GM19328 (cell line): Measurements from ENCODE around the gene RIMS4.
"Not testable (repeated sequence)": the region's sequence is repeated elsewhere in the genome, so short reads cannot be mapped to it uniquely, and the experiment has no call there.

ENCODE experiments used
- ATAC-seq: cut with Tn5 transposase; IDR thresholded peaks from one replicate; pipeline ENCODE4 v1.9.1; 2021; ENCODE audit warnings: mild to moderate bottlenecking, moderate library complexity; ENCODE audit not compliant: unreplicated experiment

Gene RIMS4

DNA sequence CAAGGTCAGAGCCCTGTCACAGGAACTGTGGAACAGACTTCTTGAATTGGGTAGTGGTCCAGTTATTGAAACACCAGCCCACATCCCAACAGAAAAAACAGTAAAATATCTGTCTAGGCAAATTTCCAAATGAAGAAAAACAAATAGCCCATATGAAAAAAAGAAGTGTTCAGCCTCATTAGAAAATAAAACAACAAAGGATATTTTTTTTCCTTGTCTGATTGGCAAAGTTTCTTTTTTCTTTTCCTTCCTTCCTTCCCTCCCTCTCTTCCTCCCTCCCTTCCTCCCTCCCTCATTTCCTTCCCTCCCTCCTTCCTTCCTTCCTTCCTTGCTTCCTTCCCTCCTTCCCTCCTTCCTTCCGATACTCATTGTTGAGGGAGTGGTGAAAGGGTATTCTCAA, 20.6 kb upstream of the RIMS4 start:
- ATAC-seq: no peak

DNA sequence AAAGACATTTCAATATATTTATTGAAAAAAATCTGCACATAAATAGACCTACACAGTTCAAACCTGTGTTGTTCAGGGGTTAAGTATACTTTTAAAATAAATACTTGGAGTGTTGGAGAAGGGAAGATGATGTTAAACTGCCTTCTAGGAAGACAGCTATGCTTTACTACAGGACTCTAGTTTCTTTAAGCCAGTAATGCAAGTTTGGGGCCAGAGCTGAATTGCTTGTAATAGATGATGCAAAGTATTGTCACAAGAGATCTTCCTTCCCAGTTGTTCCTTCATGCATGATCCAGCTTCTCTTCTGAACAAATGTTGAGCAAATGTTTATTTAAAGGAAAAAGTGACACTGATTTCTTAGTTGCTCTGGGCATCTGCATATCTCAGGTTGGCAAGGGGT, 20.2 kb upstream of the RIMS4 start:
- no peak for ATAC-seq

DNA sequence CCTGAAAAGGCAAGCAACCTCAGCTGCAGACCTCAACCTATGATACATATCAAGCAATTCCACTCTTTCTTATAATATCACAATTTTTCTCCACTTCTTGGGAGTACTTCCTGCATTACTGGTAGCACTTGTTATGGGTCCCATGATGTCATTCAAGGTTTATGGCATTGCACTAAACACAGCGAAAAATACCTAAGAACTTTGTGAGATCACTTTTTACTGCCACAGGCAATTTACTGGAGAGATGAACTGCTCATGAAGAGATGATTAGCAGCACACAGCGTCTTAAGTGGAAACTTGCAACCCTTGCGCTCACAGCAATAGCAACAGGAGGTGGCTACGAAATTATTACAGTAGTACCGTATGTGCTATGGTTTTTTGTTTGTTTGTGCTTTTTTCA, 19.3 kb upstream of the RIMS4 start:
- ATAC-seq: no peak

DNA sequence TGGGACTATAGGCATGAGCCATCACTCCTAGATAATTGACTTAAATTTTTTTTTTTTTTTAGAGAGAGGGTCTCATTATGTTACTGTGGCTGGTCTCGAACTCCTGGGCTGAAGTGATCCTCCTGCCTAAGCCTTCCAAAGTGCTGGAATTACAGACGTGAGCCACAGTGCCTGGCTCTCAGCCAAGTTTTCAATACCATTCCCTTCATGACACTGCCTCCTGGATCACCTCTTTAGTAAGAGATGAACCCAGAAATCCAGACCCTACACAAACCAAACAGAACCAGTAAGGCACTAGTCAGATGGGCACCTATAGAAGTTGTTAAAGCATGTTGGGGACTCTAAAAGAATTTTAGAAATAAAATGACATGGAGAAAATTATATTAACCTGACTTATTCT, 18.3 kb upstream of the RIMS4 start:
- no peak for ATAC-seq

DNA sequence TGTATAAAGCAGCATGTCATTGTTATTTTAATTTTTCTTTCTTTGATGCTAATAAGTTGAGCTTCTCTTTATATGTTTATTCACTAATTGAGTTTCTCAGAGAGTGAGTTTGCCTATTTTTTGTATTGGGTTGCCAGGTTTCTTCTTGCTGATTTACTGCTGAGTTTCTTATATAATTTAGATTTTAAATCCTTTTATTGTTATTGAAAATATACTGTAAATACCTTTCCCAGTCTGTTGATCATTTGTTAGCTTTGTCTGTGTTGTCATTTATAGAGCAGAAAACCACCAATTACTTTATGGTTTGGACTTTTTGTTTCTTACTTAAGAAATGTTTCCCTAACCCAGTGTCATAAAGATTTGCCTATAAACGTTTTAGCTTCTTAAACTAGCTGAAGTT, 17.1 kb upstream of the RIMS4 start:
- ATAC-seq: no peak

DNA sequence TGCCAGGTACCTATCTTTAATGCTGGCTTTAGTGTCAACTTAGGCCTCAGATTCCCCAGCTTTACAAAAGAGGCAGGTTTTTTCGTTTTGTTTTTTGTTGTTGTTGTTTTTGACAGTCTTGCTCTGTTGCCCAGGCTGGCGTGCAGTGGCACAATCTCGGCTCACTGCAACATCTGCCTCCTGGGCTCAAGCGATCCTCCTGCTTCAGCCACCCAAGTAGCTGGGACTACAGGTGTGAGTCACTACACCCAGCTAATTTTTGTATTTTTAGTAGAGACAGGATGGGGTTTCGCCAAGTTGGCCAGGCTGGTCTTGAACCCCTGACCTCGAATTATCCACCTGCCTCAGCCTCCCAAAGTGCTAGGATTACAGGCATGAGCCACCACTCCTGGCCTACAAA, 11.2 kb upstream of the RIMS4 start:
- ATAC-seq: not testable (repeated sequence)

DNA sequence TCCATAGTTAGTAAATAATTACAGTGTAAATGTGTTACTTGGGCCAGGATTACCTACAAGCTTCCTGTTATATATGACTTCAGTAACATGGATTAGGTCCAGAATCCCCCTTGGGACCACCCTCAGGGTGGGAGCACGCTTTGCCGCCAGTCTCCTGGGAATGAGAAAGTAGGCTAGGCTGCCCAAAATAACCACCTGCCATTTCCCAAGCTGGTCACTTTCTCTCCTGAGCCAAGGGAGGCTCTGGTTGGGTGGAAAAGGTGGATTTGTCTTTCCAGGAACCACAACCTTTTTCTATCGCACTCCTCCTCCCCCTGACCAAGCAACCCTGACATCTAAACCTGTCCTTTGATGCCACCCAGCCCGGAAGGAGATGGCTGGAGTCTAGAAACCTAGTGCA, 9.6 kb upstream of the RIMS4 start:
- ATAC-seq: no peak

DNA sequence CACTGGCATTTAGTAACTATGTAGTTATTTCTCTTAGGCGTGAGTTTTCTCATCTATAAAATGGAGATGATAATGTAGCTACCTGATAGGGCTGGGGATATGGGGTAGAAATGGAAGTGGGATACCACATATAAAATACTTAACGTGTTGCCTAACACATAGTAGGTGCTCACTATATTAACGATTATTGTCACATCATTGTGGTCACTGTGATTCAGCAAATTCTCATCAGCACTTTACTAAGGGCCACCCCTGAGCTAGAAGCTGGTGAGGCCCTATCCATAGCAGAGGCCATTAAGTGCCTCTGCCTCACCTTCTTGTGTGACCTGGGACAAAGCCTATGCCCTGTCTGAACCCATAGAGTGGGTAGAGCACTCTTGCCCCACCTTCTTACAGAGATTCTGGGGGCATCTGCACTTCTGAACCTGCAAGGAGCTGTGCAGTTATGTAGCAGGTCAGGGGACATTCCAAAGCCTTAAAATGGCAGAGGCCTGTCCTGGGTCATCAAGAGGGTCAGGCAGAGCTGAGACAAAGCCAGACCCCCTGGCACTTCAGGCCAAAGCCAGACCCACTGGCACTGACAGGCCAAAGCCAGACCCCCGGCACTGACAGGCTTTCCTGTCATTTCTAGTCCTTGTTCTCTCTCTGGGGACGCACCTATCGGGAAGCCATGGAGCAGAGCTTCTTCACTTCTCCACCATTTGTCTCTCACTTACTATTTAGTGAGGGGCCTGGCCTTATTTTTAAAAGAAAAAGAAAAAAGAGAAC, 7.0 kb upstream of the RIMS4 start:
- no peak for ATAC-seq

DNA sequence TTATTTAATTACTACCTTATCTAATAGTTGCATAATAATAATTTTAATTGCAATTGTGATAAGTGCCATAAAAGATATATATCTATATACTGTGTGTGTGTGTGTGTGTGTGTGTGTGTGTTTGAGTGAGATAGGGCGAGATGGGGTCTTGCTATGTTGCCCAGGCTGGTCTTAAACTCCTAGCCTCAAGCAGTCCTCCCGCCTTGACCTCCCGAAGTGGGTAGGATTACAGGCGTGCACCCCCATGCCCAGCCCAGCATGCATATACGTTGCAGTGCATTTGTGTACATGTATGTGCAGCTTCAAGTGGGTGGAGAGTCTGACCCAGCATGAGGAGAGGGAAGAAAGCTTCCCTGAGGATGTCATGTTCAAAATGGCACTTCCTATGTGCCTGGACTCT, 4.6 kb upstream of the RIMS4 start:
- no peak for ATAC-seq

DNA sequence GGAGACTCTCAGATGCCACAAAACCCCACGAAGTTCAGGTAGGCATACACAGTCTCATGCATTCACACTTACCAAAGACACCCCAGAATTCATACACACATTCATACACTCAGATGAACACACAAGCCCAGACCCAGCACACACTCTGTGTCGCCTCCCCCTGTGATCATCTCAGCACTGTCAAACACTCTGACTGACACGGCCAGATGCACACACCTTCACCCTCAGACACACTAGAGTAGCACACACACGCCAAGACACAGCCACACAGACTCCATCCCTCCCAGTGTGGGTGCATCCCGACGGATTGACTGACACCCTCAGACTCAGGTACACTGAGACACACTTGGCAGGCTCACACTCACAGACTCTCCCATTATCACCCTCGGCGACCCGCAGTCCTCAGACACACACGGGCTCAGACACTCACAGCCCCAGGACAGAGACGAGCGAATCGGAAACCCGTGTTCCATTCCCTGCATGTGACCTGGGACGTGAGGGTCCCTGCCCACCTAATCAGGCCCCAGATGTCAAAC, 872 bp upstream of the RIMS4 start:
- no peak for ATAC-seq

DNA sequence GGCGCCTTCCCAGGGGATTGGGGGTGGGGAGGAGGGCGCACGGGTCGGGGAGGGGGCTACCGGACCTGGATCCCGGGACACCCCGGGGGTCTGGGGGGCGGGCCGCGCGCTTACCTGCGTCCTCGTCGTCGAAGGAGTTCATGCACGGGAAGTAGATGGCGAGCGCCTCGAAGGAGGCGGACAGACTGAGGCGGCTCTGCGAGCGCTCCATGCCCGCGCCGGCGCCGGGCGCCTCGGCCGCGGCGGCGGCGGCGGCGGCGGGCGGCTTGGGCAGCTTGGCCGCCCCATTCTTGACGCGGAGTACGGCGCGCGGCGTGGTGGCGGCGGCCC, 320 bp downstream of the RIMS4 start:
- no peak for ATAC-seq

DNA sequence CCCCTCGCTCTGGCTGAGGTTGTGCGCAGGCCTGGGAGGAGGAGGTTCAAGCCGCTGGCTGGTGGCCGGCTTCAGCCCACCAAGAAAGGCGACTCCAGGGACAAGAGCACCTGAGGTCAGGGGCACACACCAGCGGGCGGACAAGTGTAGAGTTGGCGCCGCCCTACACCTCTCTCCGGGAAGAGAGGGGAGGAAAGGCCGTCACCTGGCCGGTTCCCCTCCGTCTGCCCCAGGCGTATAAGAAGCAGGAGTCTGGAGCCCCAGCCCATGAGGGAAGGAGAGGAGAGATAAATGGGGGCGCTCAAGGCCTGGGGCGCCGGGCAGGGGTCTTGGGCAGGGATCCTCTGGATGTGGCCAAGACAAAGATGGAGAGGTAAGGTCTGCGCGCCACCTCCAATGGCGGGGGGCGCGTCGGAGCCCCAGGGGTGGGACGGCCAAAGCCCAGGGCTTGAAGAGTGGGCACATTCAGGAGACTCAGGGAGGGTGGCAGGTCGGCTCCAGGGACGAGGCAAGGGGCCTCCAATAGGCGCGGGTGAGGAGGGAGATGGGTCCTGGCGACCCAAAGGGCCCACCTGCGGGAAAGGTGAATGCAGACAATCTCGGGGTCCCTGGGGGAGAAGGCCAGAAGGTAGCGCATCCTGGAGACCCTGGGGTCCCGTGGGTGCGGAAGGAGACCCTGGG, 826 bp downstream of the RIMS4 start:
- ATAC-seq: no peak

DNA sequence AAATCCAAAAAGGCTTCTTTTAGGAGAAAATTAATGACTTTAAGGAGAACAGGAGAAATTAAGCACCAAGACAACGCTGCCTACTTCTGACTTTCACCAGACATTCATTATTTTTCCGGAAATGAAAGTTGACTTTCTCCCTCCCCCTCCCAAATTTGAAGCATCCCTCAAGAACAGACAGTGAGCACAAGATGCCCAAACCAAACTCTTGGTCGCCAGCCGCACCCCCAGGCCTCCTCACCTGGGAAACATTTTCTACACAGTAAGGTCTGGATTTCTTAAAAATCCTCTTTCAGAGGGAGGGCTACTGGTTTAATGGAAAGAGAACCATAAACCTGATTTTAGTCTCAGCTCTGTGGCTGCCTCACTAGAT, 2.7 kb downstream of the RIMS4 start:
- no peak for ATAC-seq

DNA sequence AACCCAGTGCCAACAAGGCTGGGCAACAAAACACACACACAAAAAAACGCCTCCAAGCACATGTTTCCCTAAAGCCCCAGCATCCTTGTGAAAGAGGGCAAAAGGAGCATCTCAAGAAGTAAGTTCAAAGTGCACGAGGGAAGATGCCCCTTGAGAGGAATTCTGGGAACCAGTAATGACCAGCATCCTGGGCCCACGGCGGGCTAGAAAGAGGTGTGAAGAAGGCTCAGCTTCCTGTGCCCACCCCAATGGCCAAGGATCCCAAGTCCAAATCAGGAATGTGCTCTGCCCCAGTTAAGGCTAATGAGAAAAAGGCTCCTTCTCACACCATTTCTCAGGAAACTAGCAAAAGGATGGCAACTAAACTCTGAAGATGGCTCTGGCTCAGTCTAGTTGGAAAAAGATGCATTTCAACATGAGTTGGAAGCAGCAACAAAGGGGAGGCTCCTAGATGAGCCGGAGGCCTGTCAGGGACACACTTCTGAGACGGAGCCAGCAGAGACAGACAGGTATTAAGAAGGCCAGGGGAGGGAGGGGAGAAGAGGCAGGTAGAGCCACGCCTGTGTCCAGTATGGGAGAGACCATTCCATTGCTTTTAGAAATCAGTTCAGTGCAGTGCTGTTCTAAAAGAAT, 3.2 kb downstream of the RIMS4 start:
- ATAC-seq: no peak

DNA sequence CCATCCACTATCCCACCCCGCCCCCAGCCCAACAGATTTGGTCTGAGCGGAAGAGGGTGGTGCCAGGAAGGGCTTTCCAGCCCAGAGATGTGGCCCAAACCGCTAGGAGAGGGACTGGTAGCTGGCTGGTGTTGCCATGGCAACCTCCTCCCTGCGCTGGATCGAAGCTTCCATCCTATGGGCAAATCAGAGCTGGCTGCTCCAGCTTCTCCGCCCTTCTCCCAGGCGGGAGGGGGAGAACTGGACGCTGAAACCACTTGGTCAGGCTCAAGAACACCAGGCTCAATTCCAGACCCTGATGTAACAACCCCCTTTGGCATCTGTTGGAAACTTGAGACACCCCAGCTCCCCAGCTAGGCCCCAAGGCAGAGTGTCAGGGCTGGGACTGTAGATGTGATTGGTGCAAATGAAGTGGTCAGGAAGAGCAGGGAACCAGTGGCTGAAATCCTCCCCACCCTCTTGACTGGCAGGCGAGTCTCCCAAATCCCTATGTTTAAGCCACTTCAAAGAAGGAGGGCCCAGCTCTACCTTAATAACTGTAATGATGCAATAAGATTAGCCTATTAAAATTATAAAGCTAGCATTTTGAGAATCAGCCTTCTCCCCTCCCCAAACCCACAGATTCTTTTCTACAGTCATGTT, 4.2 kb downstream of the RIMS4 start:
- ATAC-seq: no peak

DNA sequence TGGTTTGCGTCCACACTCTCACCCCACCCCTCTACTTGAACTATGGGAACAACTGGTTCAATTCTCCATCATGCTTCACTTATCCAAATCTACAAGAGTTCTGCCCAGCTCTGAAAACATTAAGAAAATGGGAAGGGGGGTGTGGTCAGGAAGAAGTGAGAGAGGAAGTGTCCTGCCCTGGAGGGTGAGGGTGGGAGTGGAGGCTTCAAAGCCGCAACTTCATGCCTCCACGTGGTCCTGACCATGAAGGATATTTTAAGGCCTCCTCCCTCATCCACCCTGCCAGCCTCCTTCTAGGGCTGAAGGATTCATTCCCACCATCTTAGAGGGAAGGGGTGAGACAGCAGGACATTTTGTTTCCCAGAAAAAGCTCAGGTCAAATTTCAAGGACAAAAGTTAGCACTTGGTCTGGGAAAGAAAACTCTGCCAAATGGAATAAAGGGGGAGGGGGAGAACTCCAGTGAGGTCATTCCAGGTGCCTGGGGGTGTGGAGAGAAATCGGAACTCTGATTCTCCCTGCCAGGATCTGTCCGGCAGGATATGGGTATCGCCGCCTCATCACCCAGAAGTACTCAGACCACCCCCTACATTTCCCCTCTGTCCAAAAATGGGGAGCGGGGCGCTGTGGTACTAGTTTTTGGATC, 4.9 kb downstream of the RIMS4 start:
- ATAC-seq: no peak

DNA sequence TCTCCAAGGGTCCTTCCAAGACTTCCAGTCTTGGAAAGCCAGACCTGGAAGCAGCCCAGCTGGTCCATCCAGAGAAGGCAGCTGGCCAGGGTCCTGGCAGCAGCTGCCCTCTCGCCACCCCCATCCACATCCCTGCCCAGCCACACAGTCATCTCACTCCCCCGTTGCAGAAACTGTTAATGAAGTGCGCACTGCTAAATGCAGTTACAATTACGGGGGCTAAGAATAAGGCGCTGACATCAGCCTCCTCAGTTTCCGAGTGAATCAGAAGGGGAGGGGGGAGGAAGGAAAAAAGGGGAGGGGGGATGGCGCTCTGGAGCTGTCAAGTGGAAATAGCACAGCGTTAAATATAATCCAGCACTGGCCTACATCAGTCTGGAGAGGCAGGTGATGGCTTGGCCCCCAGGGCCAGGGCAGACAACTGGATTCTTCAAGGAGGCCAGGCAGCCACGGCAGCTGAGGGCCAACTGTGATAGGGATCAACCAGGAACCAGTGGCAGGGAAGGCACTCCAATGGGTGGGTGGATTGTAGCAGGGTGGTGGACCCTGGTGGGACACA, 6.9 kb downstream of the RIMS4 start:
- ATAC-seq: no peak

DNA sequence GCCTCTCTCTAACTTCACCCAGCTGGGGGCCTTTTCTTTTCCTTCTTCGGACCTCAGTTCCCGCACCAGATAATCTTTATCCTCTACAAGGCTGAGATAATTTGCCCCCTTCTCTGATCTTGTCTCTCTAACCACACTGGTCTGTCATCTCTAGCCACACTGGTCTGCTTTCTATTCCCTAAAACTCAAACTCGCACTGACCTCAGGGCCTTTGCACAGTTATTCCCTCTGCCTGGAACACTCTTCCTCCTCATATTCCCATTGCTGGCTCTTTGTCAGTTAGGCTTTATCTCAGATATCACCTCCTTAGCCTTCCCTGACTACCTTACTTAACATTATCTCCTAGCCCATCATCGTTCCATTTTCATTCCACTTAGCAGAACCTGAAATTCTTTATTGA, 7.6 kb downstream of the RIMS4 start:
- no peak for ATAC-seq

DNA sequence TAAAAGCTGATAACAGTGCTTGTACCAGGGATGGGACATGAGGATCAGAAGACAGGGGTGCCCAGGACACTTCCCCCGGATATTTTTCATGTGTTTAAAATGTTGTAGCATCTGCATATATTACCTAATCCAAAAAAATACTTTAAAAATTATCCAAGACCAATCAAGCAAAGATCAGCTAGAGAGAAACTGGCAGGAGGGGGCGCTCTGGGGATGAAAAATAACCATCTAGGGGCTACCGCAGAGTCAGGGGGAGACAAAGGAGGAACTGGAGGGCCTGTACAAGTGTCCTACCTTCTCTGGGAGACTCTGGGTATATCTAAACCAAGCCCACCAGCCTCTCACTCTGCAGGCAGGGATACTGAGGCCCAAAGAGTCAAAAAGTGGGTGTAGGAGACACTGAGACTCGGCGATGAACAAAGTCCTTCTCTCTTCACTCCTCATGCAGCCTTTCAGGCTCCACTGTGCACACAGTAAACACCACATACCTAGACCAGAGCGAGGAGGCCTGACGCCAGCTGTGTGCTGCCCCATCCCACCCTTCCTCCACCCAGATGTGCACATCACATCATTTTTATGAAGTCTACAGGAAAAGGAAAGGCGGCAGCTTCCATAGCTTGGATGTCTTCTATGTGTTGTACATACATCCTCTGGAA, 9.8 kb downstream of the RIMS4 start:
- ATAC-seq: no peak

DNA sequence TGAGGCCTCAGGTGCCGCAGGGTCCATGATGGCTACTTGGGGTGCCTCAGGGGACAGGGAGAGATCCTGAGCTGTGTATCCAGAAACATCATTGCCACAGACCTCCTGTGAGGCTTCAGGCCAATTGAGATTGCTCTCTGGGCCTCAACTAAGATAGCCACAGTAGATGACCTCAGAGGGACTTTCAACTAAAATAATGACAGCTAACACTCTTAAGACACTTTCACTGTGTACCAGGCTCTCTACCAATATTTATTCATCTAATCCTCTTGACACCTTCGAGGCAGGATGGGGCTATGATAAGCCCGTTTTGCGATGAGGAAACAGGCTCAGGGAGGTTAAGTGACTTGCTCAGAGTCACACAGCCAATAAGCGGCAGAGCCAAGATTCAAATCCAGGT, 10.7 kb downstream of the RIMS4 start:
- ATAC-seq: no peak
